GM18951 (cell line): Measurements from ENCODE around the gene LRP1B.

Source experiments
- POLR2A ChIP-seq: IDR thresholded peaks from 4 replicates; pipeline ENCODE4 v1.6.1; 2011; ENCODE audit warnings: mild to moderate bottlenecking; ENCODE audit not compliant: insufficient read length, insufficient read depth; ENCODE audit errors: extremely low read depth
- in situ Hi-C: fragments of 300-500 bp; cut with MboI; formaldehyde crosslinking; loops from one replicate; pipeline ENCODE4 v1.12.0; 2022; ENCODE audit warnings: low sequenced_read_pairs, mixed read lengths, inconsistent platforms; ENCODE audit not compliant: unreplicated experiment

Gene LRP1B

GRCh38 chr2:141467331-141467730 lies 663.5 kb downstream of the LRP1B start:
- TF ChIP-seq POLR2A, result no peak
- in situ Hi-C loops, result no loop called here

- no peak for TF ChIP-seq POLR2A
- in situ Hi-C loops, result no loop called here
Measured at GRCh38 chr2:141464995-141465394, 665.8 kb downstream of the LRP1B start.

- TF ChIP-seq POLR2A, result no peak
- in situ Hi-C loops, result no loop called here
Measured at GRCh38 chr2:141458351-141458750, 672.5 kb downstream of the LRP1B start.

- no peak for TF ChIP-seq POLR2A
- in situ Hi-C loops, result no loop called here
Measured at GRCh38 chr2:141455877-141456276, 674.9 kb downstream of the LRP1B start.

GRCh38 chr2:141455211-141455826 lies 675.5 kb downstream of the LRP1B start:
- in situ Hi-C loops, result no loop called here
- TF ChIP-seq POLR2A, result no peak

GRCh38 chr2:141440072-141440635 lies 690.7 kb downstream of the LRP1B start:
- in situ Hi-C loops, result no loop called here
- no peak for TF ChIP-seq POLR2A

- in situ Hi-C loops, result no loop called here
- TF ChIP-seq POLR2A, result no peak
Measured at GRCh38 chr2:141439524-141439923, 691.3 kb downstream of the LRP1B start.

- no peak for TF ChIP-seq POLR2A
- in situ Hi-C loops, result no loop called here
Measured at GRCh38 chr2:141438536-141438935, 692.3 kb downstream of the LRP1B start.

- no peak for TF ChIP-seq POLR2A
- in situ Hi-C loops, result no loop called here
Measured at GRCh38 chr2:141437521-141437920, 693.3 kb downstream of the LRP1B start.

- in situ Hi-C loops, result no loop called here
Measured at GRCh38 chr2:141423124-141423523, 707.7 kb downstream of the LRP1B start.

GRCh38 chr2:141417246-141417797 lies 713.5 kb downstream of the LRP1B start:
- in situ Hi-C loops, result no loop called here
- TF ChIP-seq POLR2A, result no peak

More at GRCh38 chr2:141423124-141423523, 707.7 kb downstream of the LRP1B start:
- TF ChIP-seq POLR2A, result no peak

- in situ Hi-C loops, result no loop called here
- no peak for TF ChIP-seq POLR2A
Measured at GRCh38 chr2:141411419-141411818, 719.4 kb downstream of the LRP1B start.

GRCh38 chr2:141399270-141399669 lies 731.5 kb downstream of the LRP1B start:
- in situ Hi-C loops, result no loop called here

GRCh38 chr2:141393214-141393545 lies 737.6 kb downstream of the LRP1B start:
- TF ChIP-seq POLR2A, result no peak
- in situ Hi-C loops, result no loop called here

More at GRCh38 chr2:141399270-141399669, 731.5 kb downstream of the LRP1B start:
- TF ChIP-seq POLR2A, result no peak
